B cell (primary cell): ENCODE measurements around the gene GPC5. TPM values are rescaled to one million over a fixed set of nuclear protein-coding genes. Genes with fewer than 3 reads are reported as not detected.
"Not testable (repeated sequence)": the region's sequence is repeated elsewhere in the genome, so short reads cannot be mapped to it uniquely, and the experiment has no call there.

Experiments
- ATAC-seq: fragments of 200-7000 bp; cut with Tn5 transposase; one replicate; pipeline ENCODE4 v1.10.0; 2021; ENCODE audit warnings: low read depth, mild to moderate bottlenecking, moderate number of reproducible peaks, moderate library complexity
- CTCF ChIA-PET: fragments of 350-600 bp; sonication (Branson Sonifier 250); formaldehyde crosslinking; loops from one replicate; lab custom pipeline; 2021; ENCODE audit warnings: antibody characterized with exemption, inconsistent platforms; lab: Charles Lee
- POLR2A ChIA-PET: fragments of 350-600 bp; sonication (Branson Sonifier 250); formaldehyde crosslinking; loops from one replicate; lab custom pipeline; 2021; ENCODE audit warnings: antibody characterized with exemption; lab: Charles Lee
- DNase-seq: peaks from one replicate; pipeline ENCODE4 v3.0.0; 2013
- H2AFZ ChIP-seq: 2 replicates; pipeline ENCODE4 v1.6.1; 2012; ENCODE audit warnings: mild to moderate bottlenecking, low read depth, low read length; ENCODE audit not compliant: insufficient read depth, poor library complexity, severe bottlenecking
- H3K27ac ChIP-seq, 2 donors: 1 replicate in 1 of 2; 2 replicates in 1 of 2; pipeline ENCODE4 v1.5.1; 2012 to 2013; ENCODE audit warnings: low read length in 2 of 2, mild to moderate bottlenecking in 2 of 2, moderate library complexity in 1 of 2
- H3K27me3 ChIP-seq, 4 experiments: fragments of 200-600 bp in 1 of 4; sonication (generic) in 1 of 4; replicated peaks in 1 of 4; 1 replicate in 2 of 4; 2 replicates in 2 of 4; pipeline versions ENCODE4 v1.6.1 to v1.7.0; 2013 to 2016; ENCODE audit warnings: low read length in 3 of 4, mild to moderate bottlenecking in 2 of 4, mixed read lengths in 1 of 4, moderate library complexity in 1 of 4; ENCODE audit not compliant: insufficient read depth in 4 of 4, control insufficient read depth in 3 of 4; ENCODE audit errors: control extremely low read depth in 1 of 4
- H3K36me3 ChIP-seq, 2 experiments: replicated peaks in 1 of 2; 1 replicate in 1 of 2; 2 replicates in 1 of 2; pipeline versions ENCODE4 v1.6.1 to v1.7.1; 2013; ENCODE audit warnings: low read length in 1 of 2; ENCODE audit not compliant: insufficient read depth in 2 of 2, control insufficient read depth in 1 of 2; ENCODE audit errors: control extremely low read depth in 1 of 2, extremely low read depth in 1 of 2
- H3K4me1 ChIP-seq, 2 donors: fragments of 200-600 bp in 1 of 2; sonication (generic) in 1 of 2; 1 replicate in 1 of 2; 2 replicates in 1 of 2; pipeline versions ENCODE4 v1.5.1 to v1.6.1; 2013 to 2017; ENCODE audit warnings: low read length in 2 of 2; ENCODE audit not compliant: control insufficient read depth in 2 of 2, insufficient read depth in 2 of 2
- H3K4me2 ChIP-seq: replicated peaks from 2 replicates; pipeline ENCODE3; 2012; ENCODE audit warnings: mild to moderate bottlenecking, low read depth, low read length; ENCODE audit not compliant: poor library complexity, severe bottlenecking
- H3K4me3 ChIP-seq, 5 experiments: fragments of 200-600 bp in 1 of 5; sonication (generic) in 1 of 5; 1 replicate in 3 of 5; 2 replicates in 2 of 5; pipeline versions ENCODE4 v1.5.1 to v1.7.0; 2011 to 2016; ENCODE audit warnings: low read length in 4 of 5, mild to moderate bottlenecking in 4 of 5, low read depth in 2 of 5, control low read depth in 1 of 5, moderate library complexity in 1 of 5; ENCODE audit not compliant: insufficient read depth in 1 of 5; ENCODE audit errors: control extremely low read depth in 1 of 5, extremely low read depth in 1 of 5
- H3K79me2 ChIP-seq: fragments of 200-600 bp; sonication (generic); one replicate; pipeline ENCODE4 v1.6.0; 2016; ENCODE audit warnings: low read length; ENCODE audit not compliant: control insufficient read depth, insufficient read depth
- H3K9ac ChIP-seq: fragments of 200-600 bp; sonication (generic); 2 replicates; pipeline ENCODE4 v1.6.1; 2017; ENCODE audit warnings: mild to moderate bottlenecking, low read length, moderate library complexity
- H3K9me3 ChIP-seq, 3 donors: one replicate each; pipeline versions ENCODE4 v1.6.1 to v1.7.1; 2013; ENCODE audit warnings: low read length in 2 of 3; ENCODE audit not compliant: control insufficient read depth in 2 of 3, insufficient read depth in 1 of 3; ENCODE audit errors: control extremely low read depth in 1 of 3
- H4K20me1 ChIP-seq: 2 replicates; pipeline ENCODE4 v1.6.0; 2012; ENCODE audit warnings: mild to moderate bottlenecking, low read length; ENCODE audit not compliant: insufficient read depth, control insufficient read depth, poor library complexity, severe bottlenecking
- H3K27ac Mint-ChIP-seq: one replicate; pipeline ENCODE4 v1.8.0; 2021; ENCODE audit warnings: mixed read lengths
- H3K27me3 Mint-ChIP-seq: one replicate; pipeline ENCODE4 v1.8.0; 2021; ENCODE audit warnings: mixed read lengths
- H3K4me1 Mint-ChIP-seq: one replicate; pipeline ENCODE4 v1.8.0; 2021; ENCODE audit warnings: mixed read lengths
- H3K4me3 Mint-ChIP-seq: one replicate; pipeline ENCODE4 v1.8.0; 2021; ENCODE audit warnings: mixed read lengths
- H3K9me3 Mint-ChIP-seq: one replicate; pipeline ENCODE4 v1.8.0; 2022; ENCODE audit warnings: mixed read lengths; ENCODE audit not compliant: insufficient read depth
- EZH2 ChIP-seq: IDR thresholded peaks from 2 replicates; pipeline ENCODE4 v1.6.1; 2012; ENCODE audit warnings: borderline replicate concordance, low read depth, mild to moderate bottlenecking, moderate library complexity, low read length; ENCODE audit not compliant: insufficient read depth, poor library complexity, severe bottlenecking
- WGBS: methylation state at CpG from one replicate; pipeline ENCODE4 v1.1.5; 2013; ENCODE audit warnings: missing lambda C conversion rate; ENCODE audit not compliant: insufficient coverage; 5-methylcytosine and 5-hydroxymethylcytosine counted together
- intact Hi-C: fragments of 100-400 bp; cut with micrococcal nuclease; formaldehyde crosslinking; loops from one replicate; pipeline ENCODE4 v1.10.0; 2022
- polyA plus RNA-seq: library from polyadenylated mRNA; depleted of rRNA; stranded (reverse); fragments of >200 nt; gene quantifications from 2 replicates; pipeline ENCODE4 v1.2.3, GENCODE V29; 2012
- total RNA-seq, 2 donors: library from RNA; stranded (reverse); fragments of 120-200 nt in 1 of 2; gene quantifications; 1 replicate in 1 of 2; 2 replicates in 1 of 2; pipeline versions ENCODE4 v1.2.3 to v1.2.4, GENCODE V29; 2013 to 2022
- TF ChIP-seq, protein P1 (sequence below): fragments of 200-600 bp; IDR thresholded peaks from one replicate; pipeline ENCODE4 v1.8.0; 2022; ENCODE audit warnings: antibody characterized with exemption, mild to moderate bottlenecking

The GPC5 gene
- total and polyA plus RNA-seq, 2 donors (not counting 1 experiment from before 2014, with no cell fraction given): 0.15 to 0.30 TPM

DNA sequence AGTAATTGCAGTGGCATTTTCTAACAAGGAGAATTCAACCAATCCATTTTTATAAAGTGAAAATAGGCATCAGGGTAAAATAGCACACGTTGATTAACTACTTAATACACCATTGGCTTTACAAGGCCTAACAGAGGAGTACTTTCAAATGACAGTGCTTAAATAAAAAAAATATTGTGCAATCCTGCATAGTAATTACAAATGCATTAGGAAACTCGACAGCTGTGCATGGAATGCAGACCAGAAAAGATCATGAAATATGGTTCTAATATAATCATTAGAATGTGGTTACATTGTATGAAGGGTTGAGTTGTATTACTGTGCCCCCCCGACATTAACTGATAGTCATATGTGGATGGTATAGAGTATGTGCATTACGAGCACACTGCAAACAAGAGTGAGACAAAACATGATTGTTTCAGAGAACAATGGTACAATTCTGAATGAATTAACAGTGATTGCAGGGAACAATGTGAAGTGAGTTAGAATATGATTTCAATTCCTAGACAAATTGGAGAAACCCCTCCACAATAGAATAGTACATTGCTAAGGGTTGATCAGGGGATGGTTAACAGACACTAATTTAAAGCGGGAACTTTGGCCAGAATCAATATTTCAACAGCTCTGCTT, 270.6 kb downstream of the GPC5 start:
- H3K4me2 ChIP-seq: no peak overlapping the region
- H3K9me3 ChIP-seq: no peaks in the 10 kb centered on the region
- intact Hi-C loops: no loop called here
- H2AFZ ChIP-seq: no peak overlapping the region
- no peak overlapping the region for H3K4me3 ChIP-seq
- ChIA-PET POLR2A (no interaction called here), CTCF (no interaction called here)
- H3K4me3 Mint-ChIP-seq: no peak overlapping the region
- no peak for ATAC-seq
- no peaks in the 10 kb centered on the region for H3K27me3 ChIP-seq
- DNase-seq: no peak
- H3K36me3 ChIP-seq: no peaks in the 10 kb centered on the region
- no peak for TF ChIP-seq EZH2
- TF ChIP-seq, protein P1, sequence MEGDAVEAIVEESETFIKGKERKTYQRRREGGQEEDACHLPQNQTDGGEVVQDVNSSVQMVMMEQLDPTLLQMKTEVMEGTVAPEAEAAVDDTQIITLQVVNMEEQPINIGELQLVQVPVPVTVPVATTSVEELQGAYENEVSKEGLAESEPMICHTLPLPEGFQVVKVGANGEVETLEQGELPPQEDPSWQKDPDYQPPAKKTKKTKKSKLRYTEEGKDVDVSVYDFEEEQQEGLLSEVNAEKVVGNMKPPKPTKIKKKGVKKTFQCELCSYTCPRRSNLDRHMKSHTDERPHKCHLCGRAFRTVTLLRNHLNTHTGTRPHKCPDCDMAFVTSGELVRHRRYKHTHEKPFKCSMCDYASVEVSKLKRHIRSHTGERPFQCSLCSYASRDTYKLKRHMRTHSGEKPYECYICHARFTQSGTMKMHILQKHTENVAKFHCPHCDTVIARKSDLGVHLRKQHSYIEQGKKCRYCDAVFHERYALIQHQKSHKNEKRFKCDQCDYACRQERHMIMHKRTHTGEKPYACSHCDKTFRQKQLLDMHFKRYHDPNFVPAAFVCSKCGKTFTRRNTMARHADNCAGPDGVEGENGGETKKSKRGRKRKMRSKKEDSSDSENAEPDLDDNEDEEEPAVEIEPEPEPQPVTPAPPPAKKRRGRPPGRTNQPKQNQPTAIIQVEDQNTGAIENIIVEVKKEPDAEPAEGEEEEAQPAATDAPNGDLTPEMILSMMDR: no peak
- whole genome bisulfite sequencing: 83% methylated on average over 2 of the region's 5 CpGs
- H3K79me2 ChIP-seq: no peaks in the 10 kb centered on the region
- H3K27ac ChIP-seq: no peak overlapping the region
- peaks cover 2% of the 10 kb centered on the region for H3K9me3 Mint-ChIP-seq
- no peak overlapping the region for H3K9ac ChIP-seq
- no peaks in the 10 kb centered on the region for H3K4me1 ChIP-seq
- H4K20me1 ChIP-seq: no peaks in the 10 kb centered on the region
- H3K4me1 Mint-ChIP-seq: no peaks in the 10 kb centered on the region
- no peak overlapping the region for H3K27ac Mint-ChIP-seq
- H3K27me3 Mint-ChIP-seq: no peaks in the 10 kb centered on the region

DNA sequence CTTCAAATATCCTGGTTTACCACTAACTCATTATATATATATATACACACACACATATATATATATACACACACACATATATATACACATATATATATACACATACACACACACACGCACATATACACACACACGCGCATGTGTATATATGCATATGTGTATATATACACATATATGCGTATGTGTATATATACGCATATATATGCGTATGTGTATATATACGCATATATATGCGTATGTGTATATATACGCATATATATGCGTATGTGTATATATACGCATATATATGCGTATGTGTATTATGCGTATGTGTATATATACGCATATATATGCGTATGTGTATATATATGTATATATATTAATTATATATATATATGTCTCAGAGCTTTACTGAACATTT, 275.9 kb downstream of the GPC5 start:
- WGBS: 100% methylated on average over 2 of the region's 15 CpGs
- intact Hi-C loops, H3K4me3 ChIP-seq, H3K9ac ChIP-seq, H3K9me3 Mint-ChIP-seq, H3K9me3 ChIP-seq, H3K27me3 Mint-ChIP-seq, POLR2A ChIA-PET, DNase-seq, H3K79me2 ChIP-seq, ATAC-seq, H3K4me2 ChIP-seq, H3K27ac Mint-ChIP-seq, CTCF ChIA-PET, H3K4me1 Mint-ChIP-seq, H3K36me3 ChIP-seq, H3K27ac ChIP-seq, H2AFZ ChIP-seq, H4K20me1 ChIP-seq, H3K4me1 ChIP-seq, H3K4me3 Mint-ChIP-seq, H3K27me3 ChIP-seq: not testable (repeated sequence)
